Measurements from ENCODE around the gene EYA3.

- TF ChIP-seq, protein P1, sequence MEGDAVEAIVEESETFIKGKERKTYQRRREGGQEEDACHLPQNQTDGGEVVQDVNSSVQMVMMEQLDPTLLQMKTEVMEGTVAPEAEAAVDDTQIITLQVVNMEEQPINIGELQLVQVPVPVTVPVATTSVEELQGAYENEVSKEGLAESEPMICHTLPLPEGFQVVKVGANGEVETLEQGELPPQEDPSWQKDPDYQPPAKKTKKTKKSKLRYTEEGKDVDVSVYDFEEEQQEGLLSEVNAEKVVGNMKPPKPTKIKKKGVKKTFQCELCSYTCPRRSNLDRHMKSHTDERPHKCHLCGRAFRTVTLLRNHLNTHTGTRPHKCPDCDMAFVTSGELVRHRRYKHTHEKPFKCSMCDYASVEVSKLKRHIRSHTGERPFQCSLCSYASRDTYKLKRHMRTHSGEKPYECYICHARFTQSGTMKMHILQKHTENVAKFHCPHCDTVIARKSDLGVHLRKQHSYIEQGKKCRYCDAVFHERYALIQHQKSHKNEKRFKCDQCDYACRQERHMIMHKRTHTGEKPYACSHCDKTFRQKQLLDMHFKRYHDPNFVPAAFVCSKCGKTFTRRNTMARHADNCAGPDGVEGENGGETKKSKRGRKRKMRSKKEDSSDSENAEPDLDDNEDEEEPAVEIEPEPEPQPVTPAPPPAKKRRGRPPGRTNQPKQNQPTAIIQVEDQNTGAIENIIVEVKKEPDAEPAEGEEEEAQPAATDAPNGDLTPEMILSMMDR (IDR thresholded peaks at IDR 0.05) = no peak
- no peak for TF ChIP-seq POLR2A (IDR thresholded peaks at IDR 0.05)
- no peak for TF ChIP-seq POLR2AphosphoS5 (IDR thresholded peaks at IDR 0.05)
These were observed 25.6 kb downstream of the EYA3 start for GRCh38 chr1:28062806-28063205.
